Stimulated activated naive CD8-positive, alpha-beta T cell treated with anti-CD3 and anti-CD28 coated beads, Interleukin-15, Interleukin-2, amounts not matched to agents 100 U/mL and 50 U/mL, for 24 hours (primary cell): ENCODE data around the gene EPN3.

Experiments
- ATAC-seq: fragments of 150-1000 bp; cut with Tn5 transposase; one replicate; pipeline ENCODE4 v1.10.0; 2021
- DNase-seq: peaks from one replicate; pipeline ENCODE4 v3.0.0; 2021

EPN3 gene

GRCh38 chr17:50549969-50550368, 17.4 kb downstream of the EPN3 start:
- ATAC-seq (no peak), DNase-seq (no peak)

- ATAC-seq (no peak), DNase-seq (no peak)
Measured at GRCh38 chr17:50550661-50551432, 18.3 kb downstream of the EPN3 start.

GRCh38 chr17:50551433-50551815, 18.9 kb downstream of the EPN3 start:
- DNase-seq (no peak), ATAC-seq (no peak)

GRCh38 chr17:50551884-50552283, 19.3 kb downstream of the EPN3 start:
- no peak for ATAC-seq

GRCh38 chr17:50554201-50554600, 21.7 kb downstream of the EPN3 start:
- ATAC-seq (no peak), DNase-seq (no peak)

More at GRCh38 chr17:50551884-50552283, 19.3 kb downstream of the EPN3 start:
- no peak for DNase-seq

DNA sequence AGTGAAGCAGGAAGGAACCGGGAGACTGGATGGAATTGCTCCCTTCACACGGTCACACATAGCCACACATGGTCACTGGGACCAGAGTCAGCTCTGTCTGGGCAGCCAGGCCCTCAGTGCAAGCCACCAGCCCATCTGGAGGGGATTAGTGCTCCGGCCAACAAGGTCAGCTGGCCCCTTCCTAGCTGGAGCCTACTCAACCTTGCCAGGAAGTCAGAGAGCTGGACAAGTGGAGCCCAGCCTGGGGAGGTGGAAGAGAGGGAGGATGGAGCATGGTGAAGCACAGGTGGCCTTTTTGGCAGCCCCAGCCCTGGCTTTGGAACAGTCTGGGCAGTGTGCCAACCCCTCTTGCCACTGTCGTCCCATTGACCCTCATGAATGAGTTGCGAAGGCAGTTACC, 24.3 kb downstream of the EPN3 start:
- ATAC-seq: no peak
- DNase-seq: no peak

- ATAC-seq: no peak
- DNase-seq: no peak
Measured at GRCh38 chr17:50557630-50558029, 25.1 kb downstream of the EPN3 start.

GRCh38 chr17:50558091-50558490, 25.6 kb downstream of the EPN3 start:
- ATAC-seq: no peak
- no peak for DNase-seq

- no peak for ATAC-seq
Measured at GRCh38 chr17:50558581-50558940, 26.0 kb downstream of the EPN3 start.

DNA sequence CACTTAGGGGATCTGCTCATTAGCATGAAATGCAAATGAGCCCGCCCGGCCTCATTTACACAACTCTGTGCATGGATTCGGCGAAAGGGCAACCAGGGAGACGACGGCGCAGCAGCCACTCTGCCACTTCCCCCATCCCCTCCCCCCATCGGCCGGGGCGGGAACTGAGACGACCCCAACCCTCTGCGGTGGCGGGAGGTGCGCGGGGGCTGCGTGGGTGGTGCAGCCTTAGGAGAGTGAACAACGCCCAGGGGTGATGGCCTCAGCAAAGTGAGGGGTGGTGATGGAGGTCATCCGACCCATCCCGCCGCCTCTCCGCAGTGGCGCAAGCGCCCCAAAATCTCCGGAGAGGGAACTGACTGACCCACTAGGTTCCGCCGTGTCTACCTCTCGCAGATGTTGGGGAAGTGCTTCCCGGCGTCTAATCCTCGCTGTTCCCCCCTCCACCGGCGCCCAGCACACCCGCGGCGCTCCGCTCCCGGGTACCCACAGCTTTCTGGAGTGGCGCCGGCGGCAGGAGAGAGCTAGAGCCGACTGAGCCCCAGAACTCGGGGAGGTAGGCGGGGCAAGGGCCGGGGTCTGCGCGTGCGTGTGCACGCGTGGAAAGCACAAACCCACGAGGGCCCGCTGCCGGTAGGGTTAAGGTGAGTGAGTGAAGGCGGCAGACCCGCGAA, 26.5 kb downstream of the EPN3 start:
- DNase-seq (peak; percentile 49), ATAC-seq (no peak)

More at GRCh38 chr17:50558581-50558940, 26.0 kb downstream of the EPN3 start:
- no peak for DNase-seq

GRCh38 chr17:50559674-50560184, 27.2 kb downstream of the EPN3 start:
- DNase-seq (peak; percentile 53), ATAC-seq (peak; percentile 28)

GRCh38 chr17:50560185-50560824, 27.8 kb downstream of the EPN3 start, which contains the start of gene CACNA1G:
Gene CACNA1G, plus strand, starts transcription at chr17:50560715. Its CDS starts 745 bp downstream, at chr17:50561460.
- ATAC-seq: peak; percentile 88

GRCh38 chr17:50560931-50561745, 28.6 kb downstream of the EPN3 start:
- DNase-seq (no peak), ATAC-seq (no peak)

More at GRCh38 chr17:50560185-50560824, 27.8 kb downstream of the EPN3 start, which contains the start of gene CACNA1G:
- peak; percentile 92 for DNase-seq

DNA sequence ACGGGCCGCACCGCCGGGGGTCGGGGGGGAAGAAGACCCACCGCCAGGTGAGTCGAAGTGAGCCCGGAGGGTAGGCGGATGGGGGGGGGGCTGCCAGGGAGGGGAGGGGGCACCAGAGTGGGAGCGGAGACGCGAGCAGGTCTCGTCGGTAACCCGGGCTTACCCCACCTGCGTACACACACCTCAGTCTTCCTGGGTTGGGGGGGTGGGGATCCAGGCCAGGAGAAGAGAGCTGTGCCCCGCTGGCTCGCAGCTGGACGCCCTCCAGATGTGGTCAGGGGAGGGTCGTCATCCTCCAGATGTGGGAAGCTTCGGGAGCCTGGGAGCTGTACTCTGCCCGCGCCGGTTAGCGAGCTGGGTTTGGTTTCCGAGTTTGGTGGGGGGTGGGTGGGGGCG, 29.2 kb downstream of the EPN3 start:
- DNase-seq: no peak
- ATAC-seq: no peak

DNA sequence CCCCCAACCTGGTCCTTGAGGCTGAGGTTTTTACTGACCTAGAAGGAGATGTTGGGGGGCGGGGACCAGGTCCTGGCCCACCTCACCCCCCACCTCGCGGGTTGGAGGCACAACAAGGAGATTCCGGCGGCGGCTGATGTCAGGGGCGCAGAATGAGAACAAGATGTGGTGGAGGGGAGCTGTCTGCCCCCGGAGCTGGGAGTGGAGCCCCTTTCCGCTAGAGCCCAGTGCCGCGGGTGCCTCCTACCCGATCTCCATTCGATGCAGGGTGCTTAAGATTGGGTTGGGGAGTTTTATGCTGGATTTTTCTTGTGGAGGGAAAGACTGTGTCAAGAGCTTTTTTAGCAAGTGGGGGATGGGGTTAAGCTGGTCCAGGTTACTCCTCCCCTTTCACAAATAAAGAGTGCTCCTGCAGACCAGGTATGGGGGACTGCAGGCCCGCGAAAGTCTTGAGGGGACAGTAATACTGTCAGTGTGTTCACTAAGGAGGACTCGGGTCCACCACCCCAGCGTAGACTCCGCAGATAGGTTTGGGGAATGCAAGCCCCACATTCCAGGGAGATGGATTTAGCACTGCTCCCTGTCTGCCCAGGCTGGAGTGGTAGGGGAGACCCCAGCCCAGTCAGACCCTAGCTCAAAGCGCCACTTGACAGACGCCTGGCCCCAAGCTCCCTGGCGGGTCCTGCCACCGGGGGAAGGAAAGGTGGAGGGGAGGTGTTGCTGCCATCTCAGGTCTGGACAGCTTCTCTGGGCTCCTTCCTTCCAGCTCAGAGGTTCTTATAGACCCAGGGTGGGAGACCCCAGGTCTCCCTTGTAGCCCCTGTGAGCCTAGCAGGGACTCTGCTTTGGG, 29.9 kb downstream of the EPN3 start:
- DNase-seq (peak; percentile 31), ATAC-seq (no peak)

GRCh38 chr17:50563092-50563511, 30.6 kb downstream of the EPN3 start:
- ATAC-seq: no peak

GRCh38 chr17:50564916-50565315, 32.4 kb downstream of the EPN3 start:
- ATAC-seq (no peak), DNase-seq (peak; percentile 15)

More at GRCh38 chr17:50563092-50563511, 30.6 kb downstream of the EPN3 start:
- DNase-seq: no peak

DNA sequence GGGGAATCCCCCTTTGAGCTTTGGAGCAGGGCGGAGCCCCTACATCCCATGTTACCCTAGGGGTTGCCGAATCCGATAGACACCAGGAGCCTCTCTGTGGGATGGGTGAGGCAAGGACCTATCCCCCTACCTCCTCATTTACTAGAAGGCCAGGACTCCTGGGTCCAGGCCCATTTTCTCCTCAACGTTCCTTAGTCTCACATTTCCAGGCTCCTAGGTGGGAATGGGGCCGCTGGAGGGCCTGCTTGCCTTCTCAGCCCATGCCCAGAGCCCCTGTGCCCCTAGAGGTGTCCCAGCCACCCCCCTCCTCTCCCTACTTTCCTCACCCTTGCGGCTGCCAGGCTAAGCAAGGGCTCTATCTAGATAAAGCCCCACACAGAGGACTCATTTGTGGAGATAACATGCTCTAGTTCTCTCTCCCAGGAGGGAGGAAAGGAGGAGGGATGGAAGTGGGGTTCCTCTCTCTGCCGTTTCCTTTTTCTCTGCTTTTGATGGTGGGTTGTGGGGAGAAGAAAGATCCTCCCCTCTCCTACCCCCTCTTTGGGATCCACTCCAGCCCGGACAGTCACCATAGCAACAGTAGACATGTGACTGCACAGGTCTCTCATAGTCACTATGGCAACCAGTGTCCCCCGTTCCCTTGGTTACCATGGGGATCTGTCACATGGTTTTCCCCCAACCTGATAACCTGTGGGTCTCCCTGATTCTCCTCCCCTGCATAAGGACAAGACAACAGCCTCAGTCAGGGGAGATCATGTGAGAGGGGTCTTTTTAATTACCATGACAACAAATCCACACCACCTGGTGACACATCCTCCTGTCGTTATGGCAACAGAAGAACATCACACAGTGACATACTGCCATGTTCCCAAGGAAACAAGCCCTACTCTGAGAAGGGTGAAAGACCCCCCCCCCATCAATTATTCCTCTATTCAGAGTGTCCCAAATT, 33.1 kb downstream of the EPN3 start:
- DNase-seq (no peak), ATAC-seq (no peak)

GRCh38 chr17:50566886-50567285, 34.4 kb downstream of the EPN3 start:
- ATAC-seq: no peak
- DNase-seq: no peak

- DNase-seq (no peak), ATAC-seq (no peak)
Measured at GRCh38 chr17:50568659-50569058, 36.1 kb downstream of the EPN3 start.
